Measurements from ENCODE around the gene SCYL2. TPM values are rescaled to one million over a fixed set of nuclear protein-coding genes. Genes with fewer than 3 reads are reported as not detected.

Gene SCYL2, protein sequence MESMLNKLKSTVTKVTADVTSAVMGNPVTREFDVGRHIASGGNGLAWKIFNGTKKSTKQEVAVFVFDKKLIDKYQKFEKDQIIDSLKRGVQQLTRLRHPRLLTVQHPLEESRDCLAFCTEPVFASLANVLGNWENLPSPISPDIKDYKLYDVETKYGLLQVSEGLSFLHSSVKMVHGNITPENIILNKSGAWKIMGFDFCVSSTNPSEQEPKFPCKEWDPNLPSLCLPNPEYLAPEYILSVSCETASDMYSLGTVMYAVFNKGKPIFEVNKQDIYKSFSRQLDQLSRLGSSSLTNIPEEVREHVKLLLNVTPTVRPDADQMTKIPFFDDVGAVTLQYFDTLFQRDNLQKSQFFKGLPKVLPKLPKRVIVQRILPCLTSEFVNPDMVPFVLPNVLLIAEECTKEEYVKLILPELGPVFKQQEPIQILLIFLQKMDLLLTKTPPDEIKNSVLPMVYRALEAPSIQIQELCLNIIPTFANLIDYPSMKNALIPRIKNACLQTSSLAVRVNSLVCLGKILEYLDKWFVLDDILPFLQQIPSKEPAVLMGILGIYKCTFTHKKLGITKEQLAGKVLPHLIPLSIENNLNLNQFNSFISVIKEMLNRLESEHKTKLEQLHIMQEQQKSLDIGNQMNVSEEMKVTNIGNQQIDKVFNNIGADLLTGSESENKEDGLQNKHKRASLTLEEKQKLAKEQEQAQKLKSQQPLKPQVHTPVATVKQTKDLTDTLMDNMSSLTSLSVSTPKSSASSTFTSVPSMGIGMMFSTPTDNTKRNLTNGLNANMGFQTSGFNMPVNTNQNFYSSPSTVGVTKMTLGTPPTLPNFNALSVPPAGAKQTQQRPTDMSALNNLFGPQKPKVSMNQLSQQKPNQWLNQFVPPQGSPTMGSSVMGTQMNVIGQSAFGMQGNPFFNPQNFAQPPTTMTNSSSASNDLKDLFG
- 37.5 and 47.9 TPM in 2 replicates for total RNA-seq
- polyA plus RNA-seq: 34.6 and 43.0 TPM in 2 replicates
- polyA plus RNA-seq (2012): 21.1 and 25.7 TPM in 2 replicates
- 7.3 and 8.8 TPM in 2 replicates for polyA minus RNA-seq (ENCODE audit: low replicate concordance)

DNA sequence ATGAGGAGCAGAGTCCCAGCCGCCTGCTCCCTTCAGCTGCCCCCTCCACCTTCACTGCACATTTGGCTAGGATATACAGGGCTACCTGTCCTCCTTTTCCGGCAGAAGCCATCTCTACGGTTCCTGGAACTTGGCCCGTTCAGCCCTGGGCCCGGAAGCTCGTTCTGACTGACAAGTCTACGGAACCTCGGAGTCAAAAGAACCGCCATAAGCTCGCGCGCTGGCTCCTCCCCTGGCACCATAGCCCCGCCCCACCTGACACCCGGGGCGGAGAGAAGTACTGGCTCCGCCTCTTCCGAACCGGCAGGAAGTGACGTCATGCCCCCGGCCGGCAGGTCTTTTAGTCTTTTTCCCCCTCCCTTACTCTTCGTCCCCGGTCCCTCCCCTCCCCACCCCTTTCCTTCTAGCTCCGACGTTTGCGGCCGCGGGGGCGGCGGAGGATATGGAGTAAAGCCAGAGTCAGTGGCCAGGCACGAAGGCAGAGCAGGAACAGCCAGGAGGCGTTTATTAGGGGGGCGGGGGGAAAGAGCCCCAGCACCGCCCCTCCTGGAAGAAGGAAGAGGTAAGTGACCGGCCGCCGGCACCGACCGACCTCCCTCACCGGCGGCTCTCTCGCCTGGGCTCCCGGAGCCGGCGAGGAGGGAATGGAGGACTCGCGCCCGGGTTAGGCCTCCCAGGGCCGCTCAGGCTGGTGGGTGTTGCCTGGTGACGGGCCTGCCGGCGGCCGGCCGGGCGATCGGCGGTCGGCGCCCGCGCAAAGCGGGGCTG, at the start of gene SCYL2, which contains the start of gene DEPDC4:
TSS of gene SCYL2 (plus strand) at position 343 of the 768 bp plus-strand sequence. CDS start 15,794 bp downstream, outside the sequence.
TSS of gene DEPDC4 (minus strand) at position 245 of the 768 bp plus-strand sequence. CDS start at position 242, 3 bp downstream.
- peaks cover 4% of the 10 kb centered on the region for H3K4me1 ChIP-seq (ENCODE audit: control insufficient read depth, extremely low read depth, insufficient read depth, low read length)
- DNase-seq (ENCODE audit: low read depth in 2 of 2): peak; percentile 97 to 98

GRCh38 chr12:100219328-100220109, 47.5 kb upstream of the SCYL2 start:
- H2AFZ ChIP-seq (ENCODE audit: low read length): no peak overlapping the region
- TF ChIP-seq EZH2 (IDR thresholded peaks at IDR 0.05; ENCODE audit: low read length, missing control alignments) (no peak), CTCF (conservative IDR thresholded peaks at IDR 0.05 in 1 of 2, IDR thresholded peaks at IDR 0.05 in 1 of 2; ENCODE audit: low read depth in 1 of 2, low read length in 2 of 2) (no peak)
- no peaks in the 10 kb centered on the region for H3K27me3 ChIP-seq (ENCODE audit: control insufficient read depth, insufficient read depth, low read length)
- no peak for DNase-seq (ENCODE audit: low read depth in 2 of 2)
- H3K36me3 ChIP-seq (ENCODE audit: control insufficient read depth, insufficient read depth, low read length): peaks cover 2% of the 10 kb centered on the region
- H3K4me1 ChIP-seq (ENCODE audit: control insufficient read depth, extremely low read depth, insufficient read depth, low read length): no peaks in the 10 kb centered on the region
- no peak overlapping the region for H3K9ac ChIP-seq (ENCODE audit: insufficient read depth, low read length)
- H3K4me2 ChIP-seq (ENCODE audit: extremely low read depth, insufficient read depth, low read length): no peak overlapping the region
- no peaks in the 10 kb centered on the region for H3K79me2 ChIP-seq (ENCODE audit: control insufficient read depth, insufficient read depth, low read length)
- no peaks in the 10 kb centered on the region for H4K20me1 ChIP-seq (ENCODE audit: control insufficient read depth, extremely low read depth, insufficient read depth, low read length)
- H3K4me3 ChIP-seq (replicated peaks in 1 of 4; ENCODE audit: control extremely low read depth in 1 of 4, insufficient read depth in 1 of 4, low read depth in 3 of 4, low read length in 4 of 4): no peak overlapping the region
- H3K27ac ChIP-seq (ENCODE audit: insufficient read depth, low read length): no peak overlapping the region
- H3K9me3 ChIP-seq (ENCODE audit: control insufficient read depth, insufficient read depth, low read depth, low read length): no peaks in the 10 kb centered on the region

More for the DNA sequence above, at the start of gene SCYL2, which contains the start of gene DEPDC4:
- Histone ChIP-seq H3K4me2 (ENCODE audit: extremely low read depth, insufficient read depth, low read length) (peak within 1 kb of the TSS; percentile 99), H3K9ac (ENCODE audit: insufficient read depth, low read length) (peak within 1 kb of the TSS; percentile 97), H3K9me3 (ENCODE audit: control insufficient read depth, insufficient read depth, low read depth, low read length) (no peaks in the 10 kb centered on the region), H3K79me2 (ENCODE audit: control insufficient read depth, insufficient read depth, low read length) (peaks cover 41% of the 10 kb centered on the region), H3K27me3 (ENCODE audit: control insufficient read depth, insufficient read depth, low read length) (no peaks in the 10 kb centered on the region), H3K36me3 (ENCODE audit: control insufficient read depth, insufficient read depth, low read length) (no peaks in the 10 kb centered on the region), H3K4me3 (replicated peaks in 1 of 4; ENCODE audit: control extremely low read depth in 1 of 4, insufficient read depth in 1 of 4, low read depth in 3 of 4, low read length in 4 of 4) (peak within 1 kb of the TSS; percentile 80 to 97 (median 87)), H4K20me1 (ENCODE audit: control insufficient read depth, extremely low read depth, insufficient read depth, low read length) (no peaks in the 10 kb centered on the region), H2AFZ (ENCODE audit: low read length) (peak within 1 kb of the TSS; percentile 98), H3K27ac (ENCODE audit: insufficient read depth, low read length) (peak within 1 kb of the TSS; percentile 94)
- TF ChIP-seq EZH2 (IDR thresholded peaks at IDR 0.05; ENCODE audit: low read length, missing control alignments) (no peak), CTCF (conservative IDR thresholded peaks at IDR 0.05 in 1 of 2, IDR thresholded peaks at IDR 0.05 in 1 of 2; ENCODE audit: low read depth in 1 of 2, low read length in 2 of 2) (no peak)
